Glutamatergic neuron (in vitro differentiated cells): ENCODE results near the gene RASSF4. TPM values are rescaled to one million over a fixed set of nuclear protein-coding genes. Genes with fewer than 3 reads are reported as not detected.

Experiments
- DNase-seq: peaks from one replicate; pipeline ENCODE4 v3.0.0; 2022
- H3K27ac Mint-ChIP-seq: one replicate; pipeline ENCODE4 v1.8.0; 2020; ENCODE audit warnings: mild to moderate bottlenecking, mixed read lengths, inconsistent platforms; ENCODE audit not compliant: unreplicated experiment
- H3K27me3 Mint-ChIP-seq: one replicate; pipeline ENCODE4 v1.8.0; 2020; ENCODE audit warnings: mild to moderate bottlenecking, moderate library complexity, mixed read lengths, inconsistent platforms; ENCODE audit not compliant: unreplicated experiment
- H3K36me3 Mint-ChIP-seq: one replicate; pipeline ENCODE4 v1.8.0; 2020; ENCODE audit warnings: mild to moderate bottlenecking, mixed read lengths, inconsistent platforms; ENCODE audit not compliant: unreplicated experiment
- H3K4me1 Mint-ChIP-seq: one replicate; pipeline ENCODE4 v1.8.0; 2020; ENCODE audit warnings: mild to moderate bottlenecking, low read depth, mixed read lengths, inconsistent platforms; ENCODE audit not compliant: unreplicated experiment
- H3K4me3 Mint-ChIP-seq: one replicate; pipeline ENCODE4 v1.8.0; 2020; ENCODE audit warnings: mild to moderate bottlenecking, mixed read lengths, inconsistent platforms; ENCODE audit not compliant: unreplicated experiment
- H3K9me3 Mint-ChIP-seq: one replicate; pipeline ENCODE4 v1.8.0; 2020; ENCODE audit warnings: mild to moderate bottlenecking, moderate library complexity, mixed read lengths, inconsistent platforms; ENCODE audit not compliant: unreplicated experiment
- CTCF ChIP-seq: fragments of 200-600 bp; sonication (generic); IDR thresholded peaks from one replicate; pipeline ENCODE4 v1.5.0; 2021; ENCODE audit not compliant: partially characterized antibody, unreplicated experiment
- total RNA-seq: library from RNA; stranded (reverse); fragmentation: NEBNext Ultra II Directional; extraction: Animal tissue kit (Norgen Biotek cat#: 25700); gene quantifications from one replicate; pipeline ENCODE4 v1.2.1, GENCODE V29; 2021; ENCODE audit not compliant: unreplicated experiment

RASSF4 gene
- total RNA-seq, 1 donor from 2014 or later = 137 TPM

DNA sequence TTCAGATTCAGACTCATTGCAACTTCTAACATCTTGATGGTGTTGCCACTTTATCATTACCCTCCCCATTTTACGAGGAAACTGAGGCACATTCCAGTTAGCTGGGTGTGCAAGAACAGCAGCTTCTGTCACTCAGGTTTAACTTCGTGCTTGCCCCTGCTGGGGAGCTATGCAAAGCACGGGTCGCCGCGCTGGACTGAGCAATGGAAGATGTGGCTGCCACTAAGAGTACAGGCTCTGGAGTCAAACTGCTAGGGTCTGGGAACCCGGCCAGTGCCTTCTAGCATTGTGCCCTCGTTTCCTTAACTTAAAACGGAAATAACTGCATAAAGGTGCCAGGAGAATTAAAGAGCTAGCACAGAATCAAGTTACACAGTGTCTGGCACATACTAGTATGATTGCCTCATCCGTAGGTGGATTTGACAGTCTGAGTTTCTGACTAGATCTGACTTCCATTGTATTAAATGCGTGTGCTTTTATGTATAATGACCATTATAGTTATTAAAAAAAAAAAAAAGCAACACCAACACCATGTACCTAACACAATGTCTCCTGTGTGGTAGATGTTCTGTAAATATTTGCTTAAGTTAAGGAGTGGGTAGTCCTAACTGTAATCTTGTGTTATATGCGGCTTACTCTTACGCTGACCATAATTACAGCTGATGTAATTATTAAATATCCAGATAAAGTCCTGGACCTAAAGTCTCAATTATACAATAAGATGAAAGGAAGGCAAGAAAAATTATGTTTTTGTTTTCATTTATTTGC is 42.0 kb downstream of the RASSF4 start:
- Mint-ChIP-seq H3K36me3 (peaks cover 25% of the 10 kb centered on the region), H3K9me3 (peaks cover 6% of the 10 kb centered on the region), H3K27me3 (peaks cover 11% of the 10 kb centered on the region), H3K4me1 (peaks cover 19% of the 10 kb centered on the region), H3K27ac (peak overlapping the region; percentile 97), H3K4me3 (peak overlapping the region; percentile 96)
- TF ChIP-seq CTCF = peak; percentile 26
- peak; percentile 76 for DNase-seq

- Mint-ChIP-seq H3K36me3 (peaks cover 25% of the 10 kb centered on the region), H3K27me3 (peaks cover 10% of the 10 kb centered on the region), H3K4me3 (no peak overlapping the region), H3K9me3 (peaks cover 6% of the 10 kb centered on the region), H3K27ac (no peak overlapping the region), H3K4me1 (peaks cover 12% of the 10 kb centered on the region)
- no peak for TF ChIP-seq CTCF
- no peak for DNase-seq
Observed at GRCh38 chr10:45003432-45004000, 43.9 kb downstream of the RASSF4 start.

- peaks cover 10% of the 10 kb centered on the region for H3K27me3 Mint-ChIP-seq
- no peak overlapping the region for H3K4me3 Mint-ChIP-seq
- H3K9me3 Mint-ChIP-seq = peaks cover 6% of the 10 kb centered on the region
- no peak for DNase-seq
- H3K36me3 Mint-ChIP-seq = peaks cover 24% of the 10 kb centered on the region
- no peak overlapping the region for H3K27ac Mint-ChIP-seq
- H3K4me1 Mint-ChIP-seq = peaks cover 12% of the 10 kb centered on the region
- TF ChIP-seq CTCF = no peak
Observed at GRCh38 chr10:45004661-45005060, 45.1 kb downstream of the RASSF4 start.

GRCh38 chr10:45005284-45005683 is 45.7 kb downstream of the RASSF4 start:
- TF ChIP-seq CTCF = no peak
- Mint-ChIP-seq H3K4me1 (peaks cover 6% of the 10 kb centered on the region), H3K27ac (no peak overlapping the region), H3K9me3 (peaks cover 4% of the 10 kb centered on the region), H3K27me3 (peaks cover 5% of the 10 kb centered on the region), H3K36me3 (peaks cover 18% of the 10 kb centered on the region), H3K4me3 (no peak overlapping the region)
- no peak for DNase-seq

DNA sequence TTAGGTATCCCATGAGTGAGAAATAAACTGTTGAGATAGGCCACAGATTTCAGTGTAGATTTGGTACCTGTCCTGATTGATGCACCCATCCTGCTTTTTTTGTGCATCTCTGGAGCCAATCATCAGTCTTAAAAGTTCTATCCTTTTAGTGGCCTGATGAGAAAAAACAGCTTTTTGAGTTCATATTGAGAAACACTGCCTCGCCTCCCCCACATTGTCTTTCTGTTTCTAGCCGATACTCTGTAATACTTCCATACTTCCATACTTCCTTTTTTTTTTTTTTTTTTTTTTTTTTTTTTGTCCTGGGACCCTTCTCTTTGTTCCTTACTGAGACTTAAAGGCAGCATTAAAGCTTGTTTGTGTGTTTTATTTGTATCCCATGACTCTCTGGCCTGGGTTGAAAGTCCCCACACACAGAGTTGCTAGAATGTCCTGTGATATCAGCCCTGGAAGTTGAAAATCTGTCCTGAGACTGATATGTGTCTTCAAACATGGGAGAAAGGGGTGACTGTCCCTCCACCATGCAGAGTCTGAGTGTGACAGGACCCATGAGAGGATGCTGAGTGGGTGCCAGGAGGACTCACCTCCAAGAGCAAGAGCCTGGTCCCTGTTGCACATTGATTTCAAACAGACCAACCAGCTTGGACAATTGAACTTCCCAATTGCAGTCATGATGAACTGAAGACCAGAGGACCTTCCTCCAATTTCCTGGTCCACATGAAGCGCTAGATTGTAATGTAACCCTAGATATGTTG is 46.9 kb downstream of the RASSF4 start:
- H3K27me3 Mint-ChIP-seq = peaks cover 1% of the 10 kb centered on the region
- peaks cover 18% of the 10 kb centered on the region for H3K36me3 Mint-ChIP-seq
- peaks cover 3% of the 10 kb centered on the region for H3K4me1 Mint-ChIP-seq
- no peaks in the 10 kb centered on the region for H3K9me3 Mint-ChIP-seq
- no peak for DNase-seq
- no peak for TF ChIP-seq CTCF
- no peak overlapping the region for H3K27ac Mint-ChIP-seq
- H3K4me3 Mint-ChIP-seq = no peak overlapping the region
